Cortex of kidney (tissue), 1 donor: ENCODE results near the gene WNK4.

Experiments used
- DNase-seq: peaks from one replicate; lab custom pipeline; 2025; lab: John Stamatoyannopoulos, UW

WNK4 gene

DNA sequence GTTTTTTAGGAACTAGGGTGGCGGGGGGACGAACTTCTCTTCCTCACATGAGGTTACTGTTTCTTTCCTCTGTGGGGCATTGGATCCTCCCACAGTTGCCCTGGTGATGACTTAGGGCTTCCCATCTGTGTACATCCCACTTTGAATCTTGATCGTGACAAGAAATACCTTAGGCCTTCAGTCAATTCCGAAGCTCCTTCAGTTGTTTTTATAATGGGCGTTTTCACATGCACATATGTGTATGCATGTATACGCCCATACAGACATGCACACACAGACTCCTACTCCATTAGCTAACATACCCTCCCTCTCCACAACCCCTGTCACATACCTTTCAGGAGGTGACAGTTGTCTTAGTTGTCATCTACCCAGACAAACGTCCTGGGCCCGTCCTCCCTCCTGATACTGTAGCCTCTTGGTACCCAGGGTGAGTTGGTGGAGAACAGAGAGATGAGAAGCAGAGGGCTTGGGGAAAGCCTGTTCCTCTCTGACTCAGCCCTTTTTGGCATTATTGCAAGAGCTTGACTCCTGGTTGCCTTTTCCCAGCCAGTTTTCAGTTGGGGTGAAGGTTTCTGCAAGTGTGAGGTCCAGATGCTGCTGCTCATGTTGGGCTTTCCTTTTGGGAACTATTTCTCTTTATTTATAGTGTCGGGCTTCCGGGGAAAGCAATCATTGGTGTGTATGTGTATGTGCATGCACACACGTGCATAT lies 61.7 kb downstream of the WNK4 start:
- DNase-seq, result no peak

DNA sequence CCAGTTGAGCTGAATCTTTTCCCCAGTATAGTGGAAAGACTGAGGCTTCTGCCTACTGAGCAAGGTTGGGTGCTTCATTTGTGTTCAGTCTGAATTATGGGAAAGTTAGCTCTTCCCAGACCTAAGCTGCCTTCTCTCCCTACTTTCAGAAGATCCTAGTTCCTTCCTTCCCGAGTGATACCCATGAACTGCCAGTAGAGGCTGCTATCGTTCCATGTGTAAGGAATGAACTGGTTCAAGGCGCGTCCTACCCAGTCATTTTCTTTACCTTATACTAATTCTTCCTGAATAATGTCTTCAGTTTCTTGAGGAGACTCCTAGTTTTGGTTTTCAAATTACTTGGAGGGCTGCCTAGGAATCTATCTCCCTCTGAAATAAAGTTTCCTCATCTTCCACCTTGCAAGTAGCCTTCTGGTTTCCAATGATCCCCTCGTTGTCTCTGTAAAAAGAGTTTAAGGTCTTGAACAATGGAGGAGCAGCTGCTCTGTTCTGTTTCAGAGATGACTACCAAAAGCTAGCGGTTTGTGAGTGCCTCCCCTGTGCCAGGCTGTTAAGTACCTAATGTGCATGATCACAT lies 63.0 kb downstream of the WNK4 start:
- no peak for DNase-seq

DNA sequence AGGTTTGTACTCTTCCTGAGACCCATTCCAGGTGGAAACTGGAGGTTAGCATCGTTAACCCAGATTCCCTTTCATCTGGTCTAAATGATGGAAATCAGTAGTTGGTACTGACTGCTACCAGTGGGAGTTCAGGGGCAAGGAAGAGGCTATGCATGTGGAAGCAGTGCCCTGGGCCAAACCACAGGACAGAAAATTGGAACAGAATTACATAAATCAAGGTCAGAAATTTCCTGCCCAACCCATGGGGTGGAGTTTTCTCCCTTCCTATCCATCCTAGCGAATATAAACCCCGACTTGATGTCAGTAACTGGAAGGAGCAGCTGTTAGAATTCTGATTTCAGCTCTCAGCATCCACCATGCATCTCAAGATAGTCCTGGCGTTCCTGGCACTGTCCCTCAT lies 63.9 kb downstream of the WNK4 start, which contains the start of gene AOC2:
Gene AOC2 (plus strand): TSS at position 310 of the 400 bp plus-strand sequence. CDS start 47 bp downstream, at position 357.
- no peak for DNase-seq

- DNase-seq, result no peak
Measured at GRCh38 chr17:42844761-42845555, 64.5 kb downstream of the WNK4 start.

GRCh38 chr17:42845556-42845917 lies 65.1 kb downstream of the WNK4 start:
- no peak for DNase-seq

- DNase-seq, result no peak
Measured at GRCh38 chr17:42845918-42846593, 65.6 kb downstream of the WNK4 start.
